GM18508 (cell line): ENCODE results near the gene STAG3.
"Not testable (repeated sequence)": the region's sequence is repeated elsewhere in the genome, so short reads cannot be mapped to it uniquely, and the experiment has no call there.

Experiments
- ATAC-seq: cut with Tn5 transposase; IDR thresholded peaks from one replicate; pipeline ENCODE4 v1.9.1; 2021; ENCODE audit warnings: moderate number of reproducible peaks; ENCODE audit not compliant: insufficient read depth, unreplicated experiment

STAG3 gene

DNA sequence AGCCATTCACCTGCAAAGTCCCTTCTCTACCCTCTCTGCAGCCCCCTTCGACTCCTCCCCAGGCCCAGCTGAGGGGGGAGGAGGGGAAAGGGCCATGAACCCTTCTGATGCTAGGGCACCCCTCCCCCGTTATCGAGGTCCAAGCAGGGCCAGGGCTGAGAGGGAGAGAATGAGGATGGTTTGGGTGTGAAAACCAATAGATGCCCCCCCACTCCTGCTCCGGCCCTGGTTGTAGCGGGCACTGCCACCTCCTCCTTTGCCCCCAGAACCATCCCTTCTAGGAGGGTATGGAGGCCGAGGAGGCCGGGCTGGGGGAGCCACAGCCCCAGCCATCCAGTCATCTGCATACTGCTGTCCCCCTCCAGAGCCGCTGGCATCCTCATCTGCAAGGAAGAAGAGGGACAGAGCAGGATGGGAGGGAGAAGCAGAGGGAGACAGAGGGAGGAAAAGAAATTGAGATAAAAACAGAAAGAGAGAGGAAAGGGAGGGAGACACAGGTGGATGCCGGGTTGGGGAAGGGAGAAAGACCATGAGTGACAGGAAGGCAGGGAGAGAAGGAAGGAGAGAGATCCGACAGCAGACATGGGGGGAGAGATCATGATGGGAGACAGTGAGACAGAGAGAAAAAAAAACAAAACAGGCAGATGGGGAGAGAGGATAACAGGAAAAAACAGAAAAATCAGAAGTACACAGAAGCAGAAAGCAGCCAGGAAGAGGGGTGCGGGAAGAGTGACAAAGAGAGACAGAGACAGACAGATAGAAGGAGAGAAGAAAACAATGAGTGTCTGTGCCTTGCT, 7.4 kb upstream of the STAG3 start:
- ATAC-seq, result no peak

DNA sequence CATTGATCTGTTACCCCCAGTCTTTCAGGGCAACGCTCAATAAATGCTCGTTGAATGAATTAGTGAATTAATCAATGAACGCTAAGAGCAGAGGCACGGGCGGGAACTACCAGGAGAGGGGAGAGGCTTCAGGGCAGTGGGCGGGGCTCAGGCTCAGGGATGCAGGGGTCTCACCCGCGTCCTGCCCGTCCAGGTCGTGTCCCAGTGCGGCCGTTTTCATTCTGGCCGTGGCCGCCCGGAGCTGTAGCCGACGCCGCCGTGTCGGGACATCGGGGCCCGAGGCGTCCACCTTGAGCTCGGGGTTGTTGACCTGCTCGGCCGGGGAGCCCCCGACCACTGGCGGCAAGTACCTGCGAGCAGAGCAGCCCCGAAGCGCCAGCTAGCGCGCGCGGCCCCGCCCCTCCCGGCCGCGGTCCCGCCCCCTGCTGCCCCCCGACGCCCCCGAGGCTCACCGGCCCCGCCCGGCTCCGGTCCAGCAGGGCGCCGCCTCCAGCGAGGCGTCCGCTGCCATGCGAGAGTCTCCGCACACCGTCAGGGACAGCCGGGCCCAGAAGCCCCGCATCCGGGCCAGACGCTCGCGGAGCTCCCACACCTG, 6.5 kb upstream of the STAG3 start:
- no peak for ATAC-seq

DNA sequence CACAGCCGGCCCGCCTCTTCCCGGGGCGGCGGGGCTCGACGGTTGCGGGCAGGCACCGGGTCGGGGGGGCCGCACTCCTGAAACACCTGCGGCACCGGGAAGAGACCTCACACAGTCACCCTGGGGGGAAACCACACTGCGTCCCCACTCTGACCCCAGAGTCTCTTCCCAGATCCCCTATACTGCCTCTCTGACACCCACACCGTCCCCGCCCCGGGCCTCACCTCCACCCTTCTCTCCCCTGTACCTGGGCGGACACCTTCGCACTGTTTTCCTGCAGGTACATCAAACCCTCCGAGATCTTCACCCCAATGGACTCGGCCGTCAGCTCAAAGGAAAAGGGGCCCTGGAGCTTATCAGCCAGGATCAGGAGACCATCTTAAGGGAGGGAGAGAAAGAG, 5.9 kb upstream of the STAG3 start:
- no peak for ATAC-seq

DNA sequence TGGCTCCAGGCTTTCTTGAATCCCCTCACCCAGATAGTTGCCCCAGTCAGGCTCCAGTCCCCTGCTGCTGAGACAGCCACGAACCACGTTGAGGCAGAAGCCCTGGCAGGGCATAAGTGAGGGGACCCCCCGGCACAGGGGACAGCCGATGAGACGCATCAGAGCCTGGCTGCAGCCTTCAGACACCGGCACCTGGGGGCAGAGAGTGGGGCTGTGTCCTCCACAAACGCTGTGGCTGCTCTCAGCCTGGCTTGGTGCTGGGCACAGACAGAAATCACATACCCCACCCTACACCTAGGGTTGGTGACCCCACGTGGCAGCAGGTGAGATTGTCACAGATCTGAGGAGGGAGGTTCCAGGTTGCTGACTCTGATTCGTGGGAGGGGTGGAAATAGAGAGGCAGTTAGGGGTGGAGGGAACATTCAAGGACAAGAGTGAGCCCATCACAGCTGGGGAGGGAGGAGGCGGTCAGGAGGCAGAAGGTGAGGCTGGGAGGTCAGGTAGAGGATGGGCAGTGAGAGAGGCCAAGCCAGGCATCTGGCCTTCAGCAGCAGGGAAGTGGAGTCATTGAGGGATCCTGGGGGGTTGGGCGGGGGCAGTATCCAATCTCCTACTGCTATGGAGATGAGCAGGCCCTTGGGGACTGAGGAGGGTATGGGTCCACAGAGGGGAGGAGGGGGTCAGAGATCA, 3.8 kb upstream of the STAG3 start:
- ATAC-seq, result no peak

DNA sequence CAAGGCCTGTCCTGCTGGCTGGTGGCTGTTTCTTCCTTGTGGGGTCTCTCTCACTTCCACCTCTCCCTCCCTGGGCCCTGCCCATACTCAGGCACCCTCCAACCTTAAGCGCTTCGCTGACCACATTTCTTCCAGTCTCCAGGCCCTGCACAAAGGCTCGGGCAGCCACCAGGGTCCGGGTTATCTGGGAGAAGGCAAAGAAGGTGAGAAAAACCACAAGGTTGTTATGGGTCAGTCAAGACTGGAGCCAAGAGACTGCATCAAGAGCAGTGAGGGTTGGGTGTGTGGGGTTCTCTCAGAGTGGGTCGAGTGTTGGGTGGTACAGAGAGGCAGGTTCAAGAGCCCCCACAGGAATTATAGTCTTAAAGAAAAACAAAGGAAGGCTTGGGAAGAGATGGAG, 3.1 kb upstream of the STAG3 start:
- no peak for ATAC-seq

DNA sequence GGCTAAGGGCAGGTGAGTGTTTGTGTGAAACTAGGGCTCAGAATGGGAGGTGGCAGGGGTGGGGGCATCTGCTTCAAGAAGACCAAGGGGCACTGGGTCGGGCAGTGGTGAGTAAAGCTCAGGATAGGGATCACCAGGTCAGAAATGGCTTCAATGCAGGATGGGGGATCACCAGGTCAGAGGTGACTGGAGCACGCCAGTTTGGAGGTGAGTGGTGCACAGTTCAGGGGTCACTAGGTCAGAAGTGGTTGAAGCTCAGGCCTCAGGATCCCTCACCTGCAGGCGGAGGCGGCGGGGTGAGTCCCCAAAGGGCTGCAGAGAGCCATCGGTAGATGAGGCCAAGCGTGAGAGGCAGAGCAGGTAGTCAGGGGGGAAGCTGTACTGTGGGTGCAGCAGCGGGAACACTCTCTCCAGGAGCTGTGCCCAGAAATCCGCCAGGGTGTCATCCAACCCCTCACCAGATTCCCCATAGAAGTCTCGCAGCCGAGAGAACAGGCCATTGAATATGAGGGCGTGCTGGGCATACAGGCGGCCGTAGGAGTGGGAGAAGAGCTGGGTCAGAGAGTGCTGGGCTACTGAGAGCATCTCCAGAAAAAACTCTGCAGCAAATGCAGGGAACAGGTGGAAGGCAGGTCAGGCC, 2.3 kb upstream of the STAG3 start:
- ATAC-seq, result no peak

DNA sequence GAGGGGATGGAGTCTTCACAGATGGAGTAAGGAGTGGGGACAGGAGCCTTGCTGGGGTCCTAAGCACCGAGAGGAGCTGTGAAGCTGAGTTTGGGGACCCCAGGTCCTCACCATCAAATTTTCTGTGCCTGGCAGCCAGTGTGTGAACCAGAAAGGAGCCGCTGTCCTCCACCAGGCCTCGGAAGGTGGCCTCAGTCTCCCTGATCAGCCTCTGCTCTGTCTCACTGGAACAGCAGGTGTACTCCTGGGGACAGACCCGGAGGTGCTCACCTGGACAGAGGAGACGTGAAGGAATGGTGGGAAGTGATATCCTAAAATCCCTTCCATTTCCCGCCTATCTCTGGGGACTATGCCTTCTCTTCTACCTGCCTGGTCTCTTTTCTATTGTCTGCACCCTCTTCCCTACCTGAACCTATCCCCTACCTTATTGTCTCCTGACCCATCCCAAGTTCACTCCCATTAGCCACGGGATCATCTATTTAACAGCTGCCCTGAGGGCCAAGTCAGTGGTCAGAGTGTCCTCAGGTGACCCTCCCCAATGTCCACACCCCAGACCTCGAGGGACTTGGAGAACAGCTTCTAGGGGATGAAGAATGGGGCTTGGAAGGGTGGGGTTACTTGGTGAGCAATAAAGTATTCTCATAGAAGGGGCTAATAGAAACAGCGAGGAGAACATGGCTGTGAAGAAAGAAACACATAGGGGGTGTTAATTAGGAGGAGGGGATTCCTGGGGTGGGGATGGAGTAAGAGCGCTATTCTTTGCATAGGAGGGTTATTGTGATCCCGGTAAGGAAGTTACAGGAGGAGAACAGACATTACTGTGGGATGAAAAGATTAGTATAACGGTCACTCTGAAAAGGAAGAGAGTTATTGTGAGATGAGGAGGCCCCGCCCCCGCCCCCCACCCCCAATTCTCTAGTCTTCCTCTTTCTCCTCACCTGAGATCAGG, 1.3 kb upstream of the STAG3 start:
- ATAC-seq, result no peak

DNA sequence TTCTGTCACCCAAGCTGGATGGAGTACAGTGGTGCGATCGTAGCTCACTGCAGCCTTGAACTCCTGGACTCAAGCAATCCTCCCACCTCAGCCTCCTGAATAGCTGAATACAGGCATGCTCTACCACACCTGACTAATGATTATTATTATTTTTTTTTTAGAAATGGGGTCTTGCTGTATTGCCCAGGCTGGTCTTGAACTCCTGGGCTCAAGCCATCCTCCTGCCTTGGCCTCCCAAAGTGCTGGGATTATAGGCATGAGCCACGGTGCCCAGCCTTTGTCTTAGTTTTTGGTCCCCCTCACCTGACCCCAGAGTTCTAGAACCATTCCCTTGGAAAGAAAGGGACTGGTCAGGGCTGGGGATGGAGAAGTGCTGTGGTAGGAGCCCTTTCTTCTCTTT, 2.4 kb downstream of the STAG3 start:
- not testable (repeated sequence) for ATAC-seq

DNA sequence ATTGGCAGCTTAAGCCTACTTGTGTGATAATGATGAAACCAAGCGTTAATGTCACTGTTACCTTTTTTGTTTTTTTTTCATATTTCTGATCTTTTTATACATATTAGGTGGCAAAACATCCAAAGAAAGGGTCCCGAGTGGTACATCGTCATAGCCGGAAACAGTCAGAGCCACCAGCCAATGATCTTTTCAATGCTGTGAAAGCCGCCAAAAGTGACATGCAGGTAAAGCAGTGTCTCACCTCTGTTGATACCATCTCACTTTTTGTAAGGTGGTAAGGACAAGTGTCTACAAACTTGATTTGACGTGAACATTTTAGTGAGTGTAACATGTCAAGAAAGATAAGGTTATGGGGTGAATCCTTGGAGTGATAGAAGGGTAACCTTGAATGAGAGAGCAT, 4.9 kb downstream of the STAG3 start:
- ATAC-seq, result not testable (repeated sequence)

DNA sequence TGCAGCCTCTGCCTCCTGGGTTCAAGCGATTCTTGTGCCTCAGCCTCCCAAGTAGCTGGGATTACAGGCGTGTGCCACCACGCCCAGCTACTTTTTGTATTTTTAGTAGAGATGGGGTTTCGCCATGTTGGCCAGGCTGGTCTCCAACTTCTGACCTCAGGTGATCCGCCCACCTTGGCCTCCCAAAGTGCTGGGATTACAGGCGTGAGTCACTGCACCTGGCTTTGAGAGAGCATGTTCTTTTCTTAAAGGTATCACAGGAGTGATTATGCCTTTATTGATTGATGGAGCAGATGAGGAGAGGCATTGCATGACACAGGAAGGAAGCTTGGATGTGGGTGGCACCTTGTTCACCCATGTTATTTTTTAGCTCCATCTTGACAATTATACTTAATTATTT, 5.4 kb downstream of the STAG3 start:
- not testable (repeated sequence) for ATAC-seq

DNA sequence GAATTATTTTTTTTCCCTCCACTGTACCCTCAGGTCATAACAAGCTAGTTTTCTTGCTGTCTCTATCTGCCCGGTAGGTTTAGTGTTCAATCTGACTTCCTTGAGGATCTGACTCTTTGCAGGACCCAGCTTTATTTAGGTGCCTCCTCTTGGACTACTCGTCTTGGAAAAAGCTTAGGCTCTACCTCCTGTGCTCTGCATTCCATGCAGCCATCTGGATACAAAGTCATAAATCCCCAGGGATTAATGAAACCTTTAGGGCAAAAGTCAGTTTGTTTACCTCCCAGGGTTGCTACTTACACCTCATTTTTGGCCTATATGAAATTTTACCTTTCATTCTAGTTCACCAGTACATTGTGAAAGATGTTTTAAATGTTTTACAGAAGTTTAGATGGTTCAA, 8.0 kb downstream of the STAG3 start:
- no peak for ATAC-seq

DNA sequence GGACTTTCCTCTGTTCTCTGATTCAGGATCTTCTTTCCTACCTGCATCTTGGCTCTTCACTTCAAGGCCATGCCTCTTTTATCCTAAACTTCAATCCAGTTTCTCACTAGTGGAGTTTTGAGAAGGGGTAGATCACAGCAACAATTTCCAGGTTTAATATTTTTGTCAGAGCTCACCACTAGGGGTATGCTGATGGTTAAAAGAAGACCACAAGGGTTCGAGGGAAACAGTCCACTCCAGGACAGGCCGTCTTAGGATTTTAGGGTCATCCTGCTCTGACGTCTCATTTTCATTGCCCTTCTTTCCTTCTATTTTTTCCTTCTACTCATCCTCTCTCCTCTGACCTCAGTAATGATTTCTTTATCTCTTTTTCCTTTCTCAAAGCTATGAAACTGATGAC, 11.3 kb downstream of the STAG3 start:
- ATAC-seq, result no peak

DNA sequence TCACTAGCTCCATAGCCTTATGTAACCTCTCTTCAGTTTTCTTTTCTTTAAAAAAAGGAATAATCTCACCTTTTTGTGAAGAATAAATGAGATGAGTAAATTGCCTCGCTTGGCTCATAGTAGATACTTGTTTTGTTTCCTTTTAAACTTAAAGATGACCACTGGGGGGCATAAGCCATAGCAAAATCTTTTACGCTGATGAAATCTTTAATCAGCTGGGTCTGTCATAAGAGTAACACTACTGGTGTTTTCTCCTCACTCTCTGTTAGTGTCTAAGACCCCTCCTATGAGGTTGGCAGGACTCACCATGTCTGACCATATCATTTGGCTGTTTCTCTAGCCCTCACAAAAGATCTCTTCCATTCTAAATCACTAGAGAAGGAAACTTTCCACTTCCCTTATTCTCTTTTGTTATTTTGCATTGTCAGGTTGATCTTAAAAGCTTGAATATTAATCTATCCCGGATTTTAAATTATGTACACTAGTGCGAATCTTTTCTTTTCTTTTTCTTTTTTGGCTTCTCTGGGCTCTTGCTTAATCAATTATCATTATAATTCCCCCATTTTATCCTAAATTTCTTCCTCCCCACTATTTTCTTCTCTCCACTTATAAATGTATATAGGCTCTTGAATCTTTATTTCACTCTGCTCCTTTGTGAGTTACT, 12.5 kb downstream of the STAG3 start:
- ATAC-seq, result no peak

DNA sequence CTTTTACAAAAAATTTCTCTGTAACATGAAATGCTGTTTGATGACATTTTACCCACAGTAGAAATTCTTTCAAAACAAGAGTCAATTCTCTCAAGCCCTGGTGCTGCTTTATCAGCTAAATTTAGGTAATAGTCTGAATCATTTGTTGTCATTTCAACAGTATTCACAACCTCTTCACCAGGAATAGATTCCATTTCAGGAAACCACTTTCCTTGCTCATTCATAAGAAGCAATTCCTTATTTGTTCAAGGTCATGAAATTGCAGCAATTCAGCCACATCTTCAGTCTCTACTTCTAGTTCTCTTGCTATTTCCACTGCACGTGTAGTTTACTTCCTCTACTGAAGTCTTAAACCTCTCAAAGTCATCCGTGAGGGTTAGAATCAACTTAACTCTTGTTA, 14.1 kb downstream of the STAG3 start:
- ATAC-seq, result no peak

DNA sequence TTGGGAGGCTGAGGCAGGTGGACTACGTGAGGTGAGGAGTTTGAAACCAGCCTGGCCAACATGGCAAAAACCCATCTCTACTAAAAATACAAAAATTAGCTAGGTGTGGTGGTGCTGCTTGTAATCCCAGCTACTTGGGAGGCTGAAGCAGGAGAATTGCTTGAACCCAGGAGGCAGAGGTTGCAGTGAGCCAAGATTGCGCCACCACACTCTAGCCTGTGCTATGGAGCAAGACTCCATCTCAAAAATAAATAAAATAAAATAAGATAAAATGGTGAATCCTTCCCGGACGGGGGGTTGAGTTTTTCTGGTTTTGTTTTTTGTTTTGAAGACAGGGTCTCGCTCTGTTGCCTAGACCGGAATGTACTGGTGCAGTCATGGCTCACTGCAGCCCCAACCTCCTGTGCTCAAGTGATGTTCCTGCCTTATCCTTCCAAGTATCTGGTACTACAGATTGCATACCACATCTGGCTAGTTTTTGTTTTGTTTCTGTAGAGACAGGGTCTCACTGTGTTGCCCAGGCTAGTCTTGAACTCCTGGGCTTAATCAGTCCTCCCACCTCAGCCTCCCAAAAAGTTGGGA, 14.7 kb downstream of the STAG3 start:
- ATAC-seq, result not testable (repeated sequence)

DNA sequence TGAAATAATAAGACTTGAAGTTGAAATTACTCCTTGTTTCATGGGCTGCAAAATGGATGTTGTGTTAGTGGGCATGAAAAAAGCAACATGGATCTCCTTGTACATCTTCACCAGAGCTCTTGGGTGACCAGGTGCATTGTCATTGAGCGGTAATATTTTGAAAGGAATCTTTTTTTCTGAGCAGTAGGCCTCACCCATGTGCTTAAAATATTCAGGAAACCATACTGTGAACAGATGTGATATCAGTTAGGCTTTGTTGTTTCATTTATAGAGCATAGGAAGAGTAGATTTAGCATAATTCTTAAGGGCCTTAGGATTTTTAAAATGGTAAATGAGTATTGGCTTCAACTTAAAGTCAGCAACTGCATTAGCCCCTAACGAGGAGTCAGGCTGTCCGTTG, 15.3 kb downstream of the STAG3 start:
- no peak for ATAC-seq

DNA sequence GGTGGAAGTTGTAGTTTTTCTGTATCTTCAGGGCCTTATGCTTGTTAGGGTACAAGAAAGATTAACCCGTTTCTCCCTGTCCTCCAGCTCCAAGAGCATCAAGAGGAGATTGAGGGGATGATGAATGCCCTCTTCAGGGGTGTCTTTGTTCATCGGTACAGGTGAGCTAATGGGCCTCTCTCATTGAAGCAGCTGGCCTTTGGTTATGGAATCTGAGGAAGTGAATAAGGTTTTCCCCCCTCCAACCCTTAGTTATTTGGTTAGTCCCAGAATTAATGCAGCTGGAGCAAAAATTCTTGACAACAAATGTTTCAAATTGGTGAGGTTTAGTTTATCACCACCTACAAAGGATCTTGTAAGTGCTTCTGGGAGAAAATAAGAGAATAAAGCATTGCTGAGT, 17.5 kb downstream of the STAG3 start:
- no peak for ATAC-seq

DNA sequence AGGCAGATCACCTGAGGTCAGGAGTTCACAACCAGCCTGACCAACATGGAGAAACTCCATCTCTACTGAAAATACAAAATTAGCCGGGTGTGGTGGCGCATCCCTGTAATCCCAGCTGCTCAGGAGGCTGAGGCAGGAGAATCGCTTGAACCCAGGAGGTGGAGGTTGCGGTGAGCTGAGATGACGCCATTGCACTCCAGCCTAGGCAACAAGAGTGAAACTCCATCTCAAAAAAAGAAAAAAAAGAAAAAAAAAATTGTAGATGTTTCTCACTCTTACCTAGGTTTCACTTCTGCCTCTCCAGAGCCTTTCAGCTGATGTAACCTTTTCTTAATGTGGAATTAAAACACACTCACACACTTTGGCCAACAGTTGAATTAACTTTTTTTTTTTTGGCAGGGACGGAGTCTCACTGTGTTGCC, 18.2 kb downstream of the STAG3 start:
- not testable (repeated sequence) for ATAC-seq

DNA sequence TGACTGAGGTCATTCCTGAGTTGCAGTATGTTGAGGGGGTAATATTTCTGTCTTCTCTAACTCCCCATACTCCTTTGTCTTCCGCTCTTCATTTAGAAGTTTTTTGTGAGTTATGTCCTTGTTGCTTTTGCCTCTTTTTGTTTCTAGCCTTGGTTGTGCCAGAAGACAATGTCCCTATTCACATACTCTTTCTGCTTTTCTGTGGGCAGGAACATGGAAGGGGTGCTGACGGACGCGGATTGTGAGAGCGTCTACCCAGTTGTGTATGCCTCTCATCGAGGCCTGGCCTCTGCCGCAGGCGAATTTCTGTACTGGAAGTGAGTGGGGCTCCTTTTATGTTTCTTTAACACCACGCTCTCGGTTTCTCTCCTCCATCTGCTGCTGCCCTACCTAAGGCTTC, 20.5 kb downstream of the STAG3 start:
- no peak for ATAC-seq
